Tibial artery (tissue), 4 donors: ENCODE data around the gene SUSD1.

Experiments used
- DNase-seq, 2 donors: peaks; one replicate each; pipeline ENCODE4 v3.0.0-alpha.2; 2019
- H3K27ac ChIP-seq, 2 donors: fragments of 200-600 bp; sonication (generic) in 1 of 2; 1 replicate in 1 of 2; 2 replicates in 1 of 2; pipeline ENCODE4 v1.5.1; 2018 to 2019; ENCODE audit warnings: mild to moderate bottlenecking in 1 of 2
- H3K27me3 ChIP-seq, 2 donors: fragments of 200-600 bp; sonication (generic) in 1 of 2; one replicate each; pipeline versions ENCODE4 v1.5.1 to v1.6.0; 2016 to 2019
- H3K36me3 ChIP-seq, 3 donors: fragments of 200-600 bp; sonication (generic) in 2 of 3; one replicate each; pipeline ENCODE4 v1.5.1; 2016 to 2019; ENCODE audit warnings: mild to moderate bottlenecking in 2 of 3
- H3K4me1 ChIP-seq, 4 donors: fragments of 200-600 bp; sonication (generic) in 2 of 4; 1 replicate in 3 of 4; 2 replicates in 1 of 4; pipeline ENCODE4 v1.5.1; 2016 to 2019
- H3K4me3 ChIP-seq, 2 donors: fragments of 200-600 bp; sonication (generic) in 1 of 2; 1 replicate in 1 of 2; 2 replicates in 1 of 2; pipeline ENCODE4 v1.5.1; 2018 to 2019; ENCODE audit warnings: mild to moderate bottlenecking in 2 of 2
- H3K9me3 ChIP-seq, 3 donors: fragments of 200-600 bp; sonication (generic) in 1 of 3; one replicate each; pipeline ENCODE4 v1.5.1; 2016 to 2019
- CTCF ChIP-seq, 2 experiments: fragments of 200-600 bp in 1 of 2; fragments of 450-650 bp in 1 of 2; IDR thresholded peaks; one replicate each; pipeline ENCODE4 v1.5.1; 2017 to 2019; ENCODE audit warnings: antibody characterized with exemption in 2 of 2, mild to moderate bottlenecking in 1 of 2, moderate library complexity in 1 of 2
- intact Hi-C: fragments of 100-400 bp; cut with DNase I; formaldehyde crosslinking; loops from one replicate; pipeline ENCODE4 v1.15.0; 2023; ENCODE audit warnings: low total_unique reads

SUSD1 gene

GRCh38 chr9:112179816-112180215, 4.7 kb upstream of the SUSD1 start:
- H3K9me3 ChIP-seq, result no peaks in the 10 kb centered on the region
- no peak overlapping the region for H3K27ac ChIP-seq
- DNase-seq, result no peak
- no peaks in the 10 kb centered on the region for H3K27me3 ChIP-seq
- H3K4me1 ChIP-seq, result peaks cover 0 to 10% (median 0%) of the 10 kb centered on the region in 4 donors
- intact Hi-C loops, result loop anchor here (10.0 kb wide), 1 partner anchor 155 kb away; the partner anchor contains the start of gene PTBP3
- no peak overlapping the region for H3K4me3 ChIP-seq
- H3K36me3 ChIP-seq, result no peaks in the 10 kb centered on the region
- no peak for TF ChIP-seq CTCF (IDR thresholded peaks at IDR 0.05)

GRCh38 chr9:112176524-112176923, 1.4 kb upstream of the SUSD1 start:
- H3K27ac ChIP-seq, result no peak overlapping the region
- TF ChIP-seq CTCF (IDR thresholded peaks at IDR 0.05), result no peak

DNA sequence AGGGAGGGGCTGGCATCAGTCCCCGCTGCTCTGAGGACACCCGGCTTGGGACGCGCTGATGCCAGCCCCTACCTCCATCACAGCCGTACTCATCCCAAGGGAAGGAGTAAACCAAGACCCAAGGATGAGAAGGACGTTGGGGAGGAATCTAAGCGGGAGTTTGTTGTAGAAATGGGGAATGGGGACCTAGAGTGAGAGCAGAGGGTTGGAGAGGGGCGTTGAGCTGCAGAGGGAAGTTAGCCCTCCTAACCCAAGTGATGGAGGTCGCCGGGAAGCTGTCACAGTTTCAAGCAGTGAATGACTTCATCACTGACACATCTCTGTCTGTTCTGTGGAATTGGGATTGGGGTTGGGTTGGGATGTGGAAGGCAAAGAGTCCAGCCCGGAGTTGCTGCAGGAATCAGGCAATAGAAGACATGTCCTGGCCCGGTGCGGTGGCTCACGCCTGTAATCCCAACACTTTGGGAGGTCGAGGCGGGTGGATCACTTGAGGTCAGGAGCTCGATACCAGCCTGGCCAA, 759 bp upstream of the SUSD1 start:
- H3K4me1 ChIP-seq, result peaks cover 0 to 19% (median 4%) of the 10 kb centered on the region in 4 donors

More at GRCh38 chr9:112176524-112176923, 1.4 kb upstream of the SUSD1 start:
- Histone ChIP-seq H3K36me3 (no peaks in the 10 kb centered on the region), H3K9me3 (no peaks in the 10 kb centered on the region), H3K4me1 (peaks cover 0 to 19% (median 4%) of the 10 kb centered on the region in 4 donors), H3K27me3 (no peaks in the 10 kb centered on the region), H3K4me3 (no peak overlapping the region)
- intact Hi-C loops, result loop anchor here (10.0 kb wide), 1 partner anchor 158 kb away; the partner anchor contains the start of gene PTBP3
- no peak for DNase-seq

GRCh38 chr9:112174222-112174964, 704 bp downstream of the SUSD1 start:
- no peaks in the 10 kb centered on the region for H3K27me3 ChIP-seq
- peak overlapping the region; percentile 62 to 81 for H3K4me3 ChIP-seq
- no peaks in the 10 kb centered on the region for H3K36me3 ChIP-seq
- peaks cover 0 to 16% (median 6%) of the 10 kb centered on the region in 4 donors for H3K4me1 ChIP-seq
- no peaks in the 10 kb centered on the region for H3K9me3 ChIP-seq
- peak in 1 of 2 donors; percentile 73 for DNase-seq
- intact Hi-C loops, result loop anchor here (10.0 kb wide), 1 partner anchor 160 kb away; the partner anchor contains the start of gene PTBP3
- TF ChIP-seq CTCF (IDR thresholded peaks at IDR 0.05), result no peak
- H3K27ac ChIP-seq, result peak overlapping the region; percentile 19 to 72

More for the DNA sequence above, 759 bp upstream of the SUSD1 start:
- H3K27ac ChIP-seq, result peak overlapping the region in 1 of 2 donors; percentile 72
- H3K36me3 ChIP-seq, result no peaks in the 10 kb centered on the region
- H3K4me3 ChIP-seq, result peak overlapping the region; percentile 62 to 81
- no peak for DNase-seq
- H3K9me3 ChIP-seq, result no peaks in the 10 kb centered on the region
- TF ChIP-seq CTCF (IDR thresholded peaks at IDR 0.05), result no peak
- intact Hi-C loops, result loop anchor here (10.0 kb wide), 1 partner anchor 159 kb away; the partner anchor contains the start of gene PTBP3
- H3K27me3 ChIP-seq, result no peaks in the 10 kb centered on the region

- peak overlapping the region in 1 of 2 donors; percentile 62 for H3K4me3 ChIP-seq
These were observed 1.4 kb downstream of the SUSD1 start for GRCh38 chr9:112173489-112174221.

More at GRCh38 chr9:112173489-112174221, 1.4 kb downstream of the SUSD1 start:
- Histone ChIP-seq H3K27ac (no peak overlapping the region), H3K9me3 (no peaks in the 10 kb centered on the region), H3K27me3 (no peaks in the 10 kb centered on the region), H3K4me1 (peaks cover 0 to 23% (median 6%) of the 10 kb centered on the region in 4 donors), H3K36me3 (no peaks in the 10 kb centered on the region)
- intact Hi-C loops, result loop anchor here (10.0 kb wide), 1 partner anchor 161 kb away; the partner anchor contains the start of gene PTBP3
- DNase-seq, result no peak
- TF ChIP-seq CTCF (IDR thresholded peaks at IDR 0.05), result no peak
